Ovary (tissue), 3 donors: Measurements from ENCODE around the gene KRT15.

Source experiments
- CTCF ChIP-seq, 3 donors: fragments of 450-650 bp in 2 of 3; fragments of 200-600 bp in 1 of 3; IDR thresholded peaks; one replicate each; pipeline versions ENCODE4 v1.5.1 to v1.8.0; 2016 to 2022; ENCODE audit warnings: antibody characterized with exemption in 3 of 3, mild to moderate bottlenecking in 1 of 3
- POLR2A ChIP-seq: fragments of 450-650 bp; IDR thresholded peaks from one replicate; pipeline ENCODE4 v1.6.1; 2017; ENCODE audit warnings: antibody characterized with exemption, mild to moderate bottlenecking, moderate library complexity
- donor health status: DM: no; HTN: no; CAD: no.

GRCh38 chr17:41542357-41542756 lies 23.7 kb upstream of the KRT15 start:
- TF ChIP-seq CTCF (IDR thresholded peaks at IDR 0.05) (no peak), POLR2A (no peak)
